HepG2 (cell line): ENCODE results near the gene SYT17. TPM values are rescaled to one million over a fixed set of nuclear protein-coding genes. Genes with fewer than 3 reads are reported as not detected.

ENCODE experiments used
- NPAS2 ChIP-seq: sonication (generic); formaldehyde crosslinking; IDR thresholded peaks from 2 replicates; pipeline ENCODE4 v1.8.0; 2022; ENCODE audit warnings: mild to moderate bottlenecking, missing genetic modification reagents, borderline replicate concordance
- ZNF558 ChIP-seq: sonication (generic); formaldehyde crosslinking; IDR thresholded peaks from 2 replicates; pipeline ENCODE4 v1.9.0; 2022; ENCODE audit warnings: mild to moderate bottlenecking, missing genetic modification reagents, borderline replicate concordance
- polyA plus RNA-seq, 8 experiments: library from polyadenylated mRNA; depleted of rRNA in 3 of 8; stranded (reverse) in 7 of 8; unstranded in 1 of 8; fragments of >200 nt; fragmentation: Illumina TruSeq in 4 of 8; extraction: Trizol in 4 of 8; gene quantifications; 2 replicates each; pipeline versions ENCODE4 v1.2.1 to v1.2.3, GENCODE V29; 2011 to 2016; ENCODE audit warnings: low read depth in 4 of 8, missing spikeins in 1 of 8, mixed read lengths in 1 of 8; ENCODE audit not compliant: insufficient read depth in 1 of 8
- total RNA-seq, 5 experiments: library from RNA; depleted of rRNA; stranded (reverse); fragments of >200 nt; fragmentation: Illumina TruSeq; extraction: Trizol; gene quantifications; 2 replicates each; pipeline ENCODE4 v1.2.3, GENCODE V29; 2016; ENCODE audit warnings: low read depth in 1 of 5
- TF ChIP-seq, protein P1 (sequence below): sonication (generic); formaldehyde crosslinking; IDR thresholded peaks from 2 replicates; pipeline ENCODE4 v1.4.0; 2020; ENCODE audit warnings: missing genetic modification reagents, borderline replicate concordance
- TF ChIP-seq, protein P2 (sequence below), 2 experiments: sonication (generic) in 1 of 2; formaldehyde crosslinking in 1 of 2; IDR thresholded peaks; 2 replicates each; pipeline versions ENCODE4 v1.5.1 to v1.6.1; 2011 to 2020; ENCODE audit warnings: borderline replicate concordance in 1 of 2, low read depth in 1 of 2, low read length in 1 of 2, mild to moderate bottlenecking in 1 of 2, missing genetic modification reagents in 1 of 2, moderate library complexity in 1 of 2
- TF ChIP-seq, protein P3 (sequence below): sonication (generic); formaldehyde crosslinking; IDR thresholded peaks from 2 replicates; pipeline ENCODE4 v1.8.1; 2022; ENCODE audit warnings: mild to moderate bottlenecking, missing genetic modification reagents

SYT17 gene
- total and polyA plus RNA-seq, 2 of the 13 experiments (the other 11 are each of a cell fraction or from before 2014, with no cell fraction given), result 0.44 TPM; not detected in 1

DNA sequence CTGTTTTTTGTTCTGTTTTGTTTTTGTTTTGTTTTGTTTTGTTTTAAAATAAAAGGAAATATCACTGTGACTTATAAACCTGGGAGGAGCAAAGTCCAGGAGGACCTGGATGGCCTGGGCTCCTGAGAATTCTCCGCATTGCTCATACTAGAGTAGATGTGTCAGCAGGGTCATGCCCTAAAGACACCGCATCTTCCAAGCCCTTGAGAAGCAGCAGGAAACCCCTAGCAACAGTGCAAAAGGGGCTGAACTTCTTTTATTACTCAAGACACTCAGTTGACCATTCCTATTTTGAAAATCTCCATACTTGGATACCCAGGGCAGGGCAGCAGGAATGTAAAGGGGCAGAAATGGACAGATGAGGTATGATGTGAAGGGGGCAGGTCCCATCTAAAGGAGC is 51.8 kb downstream of the SYT17 start (continued):
- TF ChIP-seq, protein P1, sequence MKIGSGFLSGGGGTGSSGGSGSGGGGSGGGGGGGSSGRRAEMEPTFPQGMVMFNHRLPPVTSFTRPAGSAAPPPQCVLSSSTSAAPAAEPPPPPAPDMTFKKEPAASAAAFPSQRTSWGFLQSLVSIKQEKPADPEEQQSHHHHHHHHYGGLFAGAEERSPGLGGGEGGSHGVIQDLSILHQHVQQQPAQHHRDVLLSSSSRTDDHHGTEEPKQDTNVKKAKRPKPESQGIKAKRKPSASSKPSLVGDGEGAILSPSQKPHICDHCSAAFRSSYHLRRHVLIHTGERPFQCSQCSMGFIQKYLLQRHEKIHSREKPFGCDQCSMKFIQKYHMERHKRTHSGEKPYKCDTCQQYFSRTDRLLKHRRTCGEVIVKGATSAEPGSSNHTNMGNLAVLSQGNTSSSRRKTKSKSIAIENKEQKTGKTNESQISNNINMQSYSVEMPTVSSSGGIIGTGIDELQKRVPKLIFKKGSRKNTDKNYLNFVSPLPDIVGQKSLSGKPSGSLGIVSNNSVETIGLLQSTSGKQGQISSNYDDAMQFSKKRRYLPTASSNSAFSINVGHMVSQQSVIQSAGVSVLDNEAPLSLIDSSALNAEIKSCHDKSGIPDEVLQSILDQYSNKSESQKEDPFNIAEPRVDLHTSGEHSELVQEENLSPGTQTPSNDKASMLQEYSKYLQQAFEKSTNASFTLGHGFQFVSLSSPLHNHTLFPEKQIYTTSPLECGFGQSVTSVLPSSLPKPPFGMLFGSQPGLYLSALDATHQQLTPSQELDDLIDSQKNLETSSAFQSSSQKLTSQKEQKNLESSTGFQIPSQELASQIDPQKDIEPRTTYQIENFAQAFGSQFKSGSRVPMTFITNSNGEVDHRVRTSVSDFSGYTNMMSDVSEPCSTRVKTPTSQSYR, result no peak
- TF ChIP-seq ZNF558 (CRISPR knock-in tag) (no peak), NPAS2 (CRISPR knock-in tag) (no peak)
- TF ChIP-seq, protein P2, sequence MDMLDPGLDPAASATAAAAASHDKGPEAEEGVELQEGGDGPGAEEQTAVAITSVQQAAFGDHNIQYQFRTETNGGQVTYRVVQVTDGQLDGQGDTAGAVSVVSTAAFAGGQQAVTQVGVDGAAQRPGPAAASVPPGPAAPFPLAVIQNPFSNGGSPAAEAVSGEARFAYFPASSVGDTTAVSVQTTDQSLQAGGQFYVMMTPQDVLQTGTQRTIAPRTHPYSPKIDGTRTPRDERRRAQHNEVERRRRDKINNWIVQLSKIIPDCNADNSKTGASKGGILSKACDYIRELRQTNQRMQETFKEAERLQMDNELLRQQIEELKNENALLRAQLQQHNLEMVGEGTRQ (IDR thresholded peaks at IDR 0.05; ENCODE audit: low read depth, low read length), result no peak
- TF ChIP-seq, protein P2 (CRISPR knock-in tag; IDR thresholded peaks at IDR 0.05; ENCODE audit: borderline replicate concordance), result no peak
- TF ChIP-seq, protein P3, sequence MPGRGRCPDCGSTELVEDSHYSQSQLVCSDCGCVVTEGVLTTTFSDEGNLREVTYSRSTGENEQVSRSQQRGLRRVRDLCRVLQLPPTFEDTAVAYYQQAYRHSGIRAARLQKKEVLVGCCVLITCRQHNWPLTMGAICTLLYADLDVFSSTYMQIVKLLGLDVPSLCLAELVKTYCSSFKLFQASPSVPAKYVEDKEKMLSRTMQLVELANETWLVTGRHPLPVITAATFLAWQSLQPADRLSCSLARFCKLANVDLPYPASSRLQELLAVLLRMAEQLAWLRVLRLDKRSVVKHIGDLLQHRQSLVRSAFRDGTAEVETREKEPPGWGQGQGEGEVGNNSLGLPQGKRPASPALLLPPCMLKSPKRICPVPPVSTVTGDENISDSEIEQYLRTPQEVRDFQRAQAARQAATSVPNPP (CRISPR knock-in tag), result no peak
